HG03457 (cell line): ENCODE results near the gene PTRHD1.
"Not testable (repeated sequence)": the region's sequence is repeated elsewhere in the genome, so short reads cannot be mapped to it uniquely, and the experiment has no call there.

Experiments used
- ATAC-seq: cut with Tn5 transposase; IDR thresholded peaks from one replicate; pipeline ENCODE4 v1.9.1; 2021; ENCODE audit warnings: moderate number of reproducible peaks; ENCODE audit not compliant: unreplicated experiment

Gene PTRHD1, protein sequence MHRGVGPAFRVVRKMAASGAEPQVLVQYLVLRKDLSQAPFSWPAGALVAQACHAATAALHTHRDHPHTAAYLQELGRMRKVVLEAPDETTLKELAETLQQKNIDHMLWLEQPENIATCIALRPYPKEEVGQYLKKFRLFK

DNA sequence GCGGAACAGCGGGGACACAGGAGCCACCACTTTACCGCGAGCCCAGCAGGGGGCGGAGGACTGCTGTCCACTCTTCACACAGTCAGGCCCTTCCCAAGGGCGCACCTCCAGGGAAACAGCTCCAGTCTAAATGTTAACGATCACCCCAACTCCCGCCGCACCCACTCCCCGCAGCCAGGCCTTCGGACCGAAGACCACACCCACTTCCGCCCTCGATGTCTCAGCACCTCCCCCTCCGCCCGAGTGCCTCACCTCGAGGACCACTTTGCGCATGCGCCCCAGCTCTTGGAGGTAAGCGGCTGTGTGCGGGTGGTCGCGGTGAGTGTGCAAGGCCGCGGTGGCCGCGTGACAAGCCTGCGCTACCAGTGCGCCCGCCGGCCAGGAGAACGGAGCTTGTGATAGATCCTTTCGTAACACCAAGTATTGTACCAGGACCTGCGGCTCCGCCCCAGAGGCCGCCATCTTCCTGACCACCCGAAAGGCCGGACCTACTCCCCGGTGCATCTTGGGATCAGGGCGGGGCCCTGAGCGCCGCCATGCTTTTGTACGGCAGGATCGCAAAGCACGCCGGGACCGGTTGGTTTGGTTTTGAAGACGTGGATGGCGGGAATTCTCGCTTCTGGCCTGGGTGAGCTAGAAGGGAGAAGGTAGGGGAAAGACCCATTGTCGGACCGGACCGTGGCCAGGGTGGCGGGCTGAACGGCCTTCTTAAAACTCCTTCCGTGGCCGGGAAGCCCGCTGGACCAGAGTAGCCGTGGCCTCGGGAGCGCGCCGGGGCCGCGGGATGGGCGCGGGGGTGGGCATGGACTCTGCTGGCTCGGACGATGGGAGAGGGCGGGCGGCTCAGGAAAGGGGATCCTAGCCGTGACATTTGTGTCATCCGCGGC, at the start of gene PTRHD1, which contains the start of gene CENPO:
TSS of gene PTRHD1 (minus strand) at position 518 of the 887 bp plus-strand sequence. CDS start at position 504, 14 bp downstream.
TSS of gene CENPO (plus strand) at position 552 of the 887 bp plus-strand sequence. CDS start 495 bp downstream, outside the sequence.
- peak; percentile 87 for ATAC-seq

- ATAC-seq, result no peak
Measured at GRCh38 chr2:24842081-24843050, 49.2 kb upstream of the PTRHD1 start.

DNA sequence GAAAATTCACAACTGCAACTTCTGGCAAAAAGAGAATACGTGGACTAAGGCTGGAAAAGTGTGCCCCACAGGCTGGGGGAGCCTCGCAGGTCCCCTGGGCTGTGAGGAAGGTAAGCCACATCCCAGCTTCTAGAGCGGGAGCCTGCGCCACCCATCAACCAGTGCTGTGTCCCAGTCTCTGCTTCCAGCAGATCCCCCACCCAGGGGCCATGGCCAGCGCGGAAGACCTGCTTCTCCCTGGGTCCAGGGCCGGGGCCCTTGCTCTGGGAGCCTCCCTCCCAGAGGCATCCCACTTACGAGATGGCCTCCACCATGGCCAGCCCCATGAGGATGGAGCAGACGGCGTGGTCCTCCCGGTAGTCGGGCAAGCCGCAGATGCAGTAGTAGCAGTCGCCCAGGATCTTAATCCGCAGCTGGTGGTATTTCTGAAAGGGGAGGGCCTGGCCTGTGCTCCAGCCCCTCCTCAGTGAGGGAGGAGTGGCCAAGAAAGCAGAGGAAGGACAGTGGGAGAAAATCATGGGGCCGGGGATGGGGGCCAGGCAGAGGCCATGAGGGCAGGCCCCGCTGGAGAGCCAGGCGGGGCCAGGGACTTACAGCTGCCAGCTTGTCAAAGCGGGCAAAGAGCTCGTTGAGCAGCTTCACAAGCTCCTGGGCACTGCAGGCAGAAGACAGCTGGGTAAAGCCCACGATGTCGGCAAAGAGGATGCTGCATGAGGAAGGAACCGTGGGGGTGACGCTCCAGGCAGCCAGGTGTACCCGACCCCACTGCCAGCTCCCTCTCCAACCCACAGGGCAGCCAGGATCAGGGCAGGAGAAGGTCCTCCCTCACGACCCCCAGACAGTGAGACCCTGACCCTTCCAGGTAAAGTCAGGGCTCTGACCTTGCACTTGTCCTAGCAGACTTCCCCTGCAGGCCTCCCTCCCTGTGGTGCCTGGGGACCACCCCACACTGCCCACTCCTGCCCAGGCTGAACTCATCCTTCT, 48.1 kb upstream of the PTRHD1 start:
- no peak for ATAC-seq

GRCh38 chr2:24840164-24840869, 47.1 kb upstream of the PTRHD1 start:
- ATAC-seq, result no peak

DNA sequence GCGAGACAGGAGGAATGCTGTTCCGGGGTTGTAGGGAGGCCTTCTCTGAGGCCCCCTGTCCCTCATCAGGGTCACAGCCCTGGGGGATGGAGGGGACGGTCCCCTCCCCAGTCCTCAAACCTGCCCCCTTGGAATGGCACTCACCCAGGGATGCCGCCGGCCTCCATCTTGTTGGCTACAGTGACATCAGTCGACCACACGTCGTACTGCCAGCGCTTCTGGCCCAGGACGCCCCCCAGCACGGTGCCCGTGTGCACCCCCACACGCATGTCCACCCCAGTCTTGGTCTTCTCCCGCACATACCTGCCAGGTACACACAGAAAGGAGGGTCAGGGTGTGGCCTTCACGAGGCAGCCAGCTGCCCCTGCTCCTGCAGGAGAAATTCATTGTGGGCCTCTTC, 46.5 kb upstream of the PTRHD1 start:
- ATAC-seq, result no peak

- ATAC-seq, result no peak
Measured at GRCh38 chr2:24838541-24838940, 45.4 kb upstream of the PTRHD1 start.

DNA sequence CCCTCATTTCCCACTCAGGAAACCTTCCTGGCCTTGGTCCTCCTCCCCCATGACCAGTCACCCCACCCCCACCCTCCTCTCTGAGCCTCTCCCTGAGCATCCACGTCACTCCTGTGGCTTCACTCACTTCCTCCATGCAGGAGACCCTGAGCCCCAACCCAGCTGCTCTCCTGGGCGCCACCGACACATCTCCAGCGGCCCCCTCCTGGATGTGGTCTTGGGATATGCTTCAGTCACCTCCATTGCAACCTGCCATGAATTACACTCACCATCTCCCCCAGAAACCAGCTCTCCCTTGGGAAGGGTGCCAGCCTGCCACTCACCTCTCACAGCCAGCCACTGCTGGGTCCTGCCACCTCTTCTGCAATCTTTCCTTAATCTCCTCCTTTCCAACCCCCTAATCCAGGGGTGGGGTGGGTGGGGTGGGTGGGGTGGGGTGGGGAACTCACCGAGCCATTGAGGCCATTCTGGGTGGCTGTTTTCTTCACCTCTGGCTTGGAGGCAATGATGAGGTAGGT, 44.9 kb upstream of the PTRHD1 start:
- no peak for ATAC-seq

DNA sequence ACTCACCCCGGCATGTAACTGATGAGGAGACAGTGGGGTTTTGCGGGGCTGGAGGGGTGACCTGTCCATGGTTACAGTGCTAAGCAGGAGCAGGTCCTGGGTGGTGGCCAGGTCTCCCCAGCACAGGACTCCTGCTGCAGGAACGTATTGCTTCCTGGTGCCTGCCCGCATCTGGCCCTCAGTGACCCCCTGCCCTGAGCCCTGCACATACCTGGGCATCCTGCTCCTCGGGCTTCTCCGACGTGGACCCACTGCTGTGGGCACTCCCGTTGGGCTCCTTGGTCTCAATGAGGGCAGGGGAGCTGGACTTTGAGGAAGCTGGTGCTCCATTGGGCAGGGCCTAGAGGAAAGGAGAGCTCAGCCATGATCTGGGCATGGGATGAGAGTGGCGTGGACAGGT, 43.5 kb upstream of the PTRHD1 start:
- no peak for ATAC-seq

GRCh38 chr2:24836206-24836605, 43.0 kb upstream of the PTRHD1 start:
- no peak for ATAC-seq

DNA sequence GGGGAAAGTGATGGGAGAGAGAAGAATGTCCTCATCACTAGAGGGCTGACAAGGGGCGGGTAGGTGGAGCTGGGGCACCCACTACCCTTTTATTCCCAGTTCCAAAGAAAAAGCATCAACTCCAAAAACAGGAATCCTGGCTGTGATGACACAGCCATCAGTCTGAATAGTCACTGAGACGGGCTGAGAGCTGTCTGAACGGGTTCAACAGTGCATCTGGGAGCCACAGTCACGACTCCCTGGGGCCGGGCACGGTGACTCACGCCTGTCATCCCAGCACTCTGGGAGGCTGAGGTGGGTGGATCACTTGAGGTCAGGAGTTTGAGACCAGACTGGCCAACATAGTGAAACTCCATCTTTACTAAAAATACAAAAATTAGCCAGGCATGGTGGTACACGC, 42.2 kb upstream of the PTRHD1 start:
- ATAC-seq, result not testable (repeated sequence)

DNA sequence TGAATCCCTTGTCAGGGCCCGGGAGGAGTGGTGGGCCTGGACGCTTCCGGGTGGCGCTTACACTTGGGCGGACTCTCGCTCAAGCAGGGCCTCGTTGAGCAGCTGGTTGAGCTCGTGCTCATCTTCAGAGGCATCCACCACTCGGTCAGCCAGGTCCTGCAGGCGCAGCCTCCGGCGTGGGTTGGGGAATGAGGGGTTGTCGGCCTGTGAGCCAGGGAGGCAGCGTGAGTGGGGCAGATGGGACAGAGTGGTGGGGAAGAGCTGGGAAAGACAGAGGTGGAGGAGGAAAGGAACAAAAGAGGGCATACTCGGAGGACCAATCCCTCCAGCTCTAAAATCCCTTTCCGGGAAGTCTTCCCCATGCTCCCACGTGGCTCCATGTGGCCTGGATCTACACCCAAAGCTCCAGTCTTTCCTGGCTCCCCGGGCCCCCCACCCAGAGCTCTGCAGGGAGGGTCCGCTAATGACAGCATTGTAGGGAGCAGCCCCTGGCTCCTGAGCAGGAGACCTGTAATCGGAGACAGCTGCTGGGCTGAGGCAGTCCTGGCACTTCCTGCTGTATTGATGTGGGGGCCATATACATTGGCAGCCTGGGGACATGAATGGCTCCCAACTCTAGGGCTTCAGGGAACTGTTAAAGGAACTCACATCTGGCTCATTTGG, 41.7 kb upstream of the PTRHD1 start:
- ATAC-seq, result no peak

DNA sequence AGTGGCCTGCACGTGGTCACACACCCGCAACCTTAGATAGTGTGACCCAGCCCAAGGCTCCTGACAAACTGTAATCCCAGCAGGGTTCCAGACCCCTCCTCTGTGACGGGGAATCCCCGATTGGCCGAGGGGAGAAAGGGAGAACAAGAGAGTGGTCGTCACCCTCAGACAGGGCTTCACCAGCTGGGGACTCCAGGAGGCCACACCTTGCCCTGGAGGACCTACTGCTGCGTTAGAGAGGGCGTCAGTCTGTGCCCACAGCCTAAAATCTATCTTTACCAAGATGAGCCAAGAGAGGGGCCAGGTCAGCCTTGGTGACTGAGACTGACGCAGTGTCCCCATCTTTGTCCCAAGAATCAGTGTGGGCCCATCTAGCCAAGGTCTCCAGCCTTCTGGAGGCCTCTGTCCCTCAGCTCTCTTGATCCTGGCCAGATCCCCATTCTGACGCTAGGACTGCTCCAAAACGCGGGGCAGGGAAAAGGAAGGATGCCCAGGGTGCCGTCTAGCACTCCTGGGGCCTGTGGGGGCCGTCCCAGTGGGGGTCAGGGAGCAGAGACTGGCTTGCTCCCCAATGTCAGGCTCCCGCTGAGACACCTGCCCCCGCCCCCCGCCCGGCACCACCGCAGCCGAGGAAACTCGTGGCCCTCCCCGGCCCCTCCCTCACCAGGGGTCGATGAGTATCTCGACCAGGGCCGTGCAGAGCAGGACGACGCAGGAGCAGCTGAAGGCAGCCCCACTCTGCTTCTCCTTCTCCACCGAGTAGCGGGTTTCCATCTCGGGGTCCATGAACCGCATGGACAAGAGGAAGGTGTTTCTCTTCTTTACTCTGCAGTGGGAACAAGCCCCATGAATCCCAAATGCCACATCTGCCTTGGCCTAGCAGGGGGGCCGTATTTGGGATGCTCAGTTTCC, 40.9 kb upstream of the PTRHD1 start:
- no peak for ATAC-seq

GRCh38 chr2:24832931-24833701, 39.9 kb upstream of the PTRHD1 start:
- ATAC-seq, result no peak

GRCh38 chr2:24832521-24832920, 39.3 kb upstream of the PTRHD1 start:
- ATAC-seq, result no peak

- ATAC-seq, result no peak
Measured at GRCh38 chr2:24832073-24832461, 38.9 kb upstream of the PTRHD1 start.

GRCh38 chr2:24831221-24832072, 38.3 kb upstream of the PTRHD1 start:
- ATAC-seq, result no peak
